DND-41 (cell line): ENCODE measurements around the gene PPFIA1.

Source experiments
- CTCF ChIP-seq: IDR thresholded peaks from 2 replicates; pipeline ENCODE4 v1.5.1; 2012; ENCODE audit warnings: borderline replicate concordance, low read length, moderate library complexity, mild to moderate bottlenecking; ENCODE audit not compliant: poor library complexity, severe bottlenecking; ENCODE audit errors: extremely low read depth
- EZH2 ChIP-seq: IDR thresholded peaks from 3 replicates; pipeline ENCODE4 v1.6.1; 2012; ENCODE audit warnings: borderline replicate concordance, low read depth, mild to moderate bottlenecking, moderate library complexity, low read length, inconsistent platforms; ENCODE audit not compliant: severe bottlenecking

- TF ChIP-seq CTCF = no peak
- TF ChIP-seq EZH2 = no peak
Measured at GRCh38 chr11:70262951-70263350, 7.5 kb upstream of the PPFIA1 start.
